ENCODE measurements around the gene COA7.
"Not testable (repeated sequence)": the region's sequence is repeated elsewhere in the genome, so short reads cannot be mapped to it uniquely, and the experiment has no call there.

COA7 gene

GRCh38 chr1:52706136-52706670 lies 8.1 kb upstream of the COA7 start:
- no peak for DNase-seq (ENCODE audit: low spot score)

DNA sequence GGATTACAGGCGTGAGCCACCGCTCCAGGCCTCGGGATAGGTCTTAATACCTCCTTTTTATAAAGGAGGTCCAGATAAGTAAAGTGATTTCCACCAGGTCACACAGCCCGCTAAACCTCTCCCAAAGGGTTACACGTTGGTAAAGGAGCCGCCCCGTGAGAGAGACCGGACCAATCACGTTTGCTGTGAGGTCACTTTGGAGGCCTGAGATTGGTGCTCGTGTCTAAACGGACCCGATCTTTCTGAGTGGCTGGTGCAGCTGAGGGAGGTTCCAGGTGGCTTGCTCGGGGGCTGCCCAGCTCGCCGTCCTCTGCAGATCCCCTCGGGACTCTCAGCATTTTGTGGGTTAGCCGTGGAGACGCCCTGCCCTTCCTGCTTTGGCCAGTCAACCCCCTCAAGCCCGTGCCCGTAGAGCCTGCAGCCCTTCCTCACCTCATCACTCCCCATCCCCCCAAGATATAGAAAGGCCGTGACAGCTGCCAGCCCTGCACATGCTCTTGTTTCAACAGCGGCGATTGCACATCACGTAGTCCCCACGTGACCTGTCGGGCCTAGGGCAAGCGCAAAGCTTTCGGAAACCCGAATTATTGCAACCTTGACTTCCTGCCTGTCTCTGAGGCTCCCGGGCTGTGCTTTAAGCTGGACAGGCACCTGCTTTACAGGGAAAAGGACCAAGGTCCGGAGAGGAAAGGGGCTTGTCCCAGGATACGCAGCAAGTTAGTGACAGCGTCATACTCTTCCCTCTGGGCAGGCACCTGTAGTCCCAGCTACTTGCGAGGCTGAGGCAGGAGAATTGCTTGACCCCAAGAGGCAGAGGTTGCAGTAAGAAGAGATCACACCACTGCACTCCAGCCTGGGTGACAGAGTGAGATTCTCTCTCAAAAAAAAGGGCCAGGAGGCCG lies 5.0 kb upstream of the COA7 start:
- DNase-seq (ENCODE audit: low spot score): peak; percentile 45

DNA sequence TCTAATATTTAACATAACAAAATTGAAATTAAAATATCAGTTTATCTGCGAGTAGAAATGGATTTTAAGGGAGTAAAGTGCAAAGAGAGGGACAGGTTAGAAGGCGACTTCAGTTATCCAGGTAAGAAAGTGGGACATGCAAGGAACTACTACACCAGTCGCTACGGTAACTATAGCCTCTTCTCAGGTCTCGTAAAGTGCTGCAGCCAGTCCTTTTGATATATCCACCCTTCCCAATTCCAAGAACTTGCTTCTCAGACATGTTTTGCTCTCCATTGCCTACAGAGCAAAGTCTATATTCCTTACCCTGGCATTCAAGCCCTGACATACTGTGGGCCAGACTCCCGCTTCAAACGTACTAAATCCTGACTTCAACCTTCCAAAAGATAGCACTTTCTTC lies 2.5 kb downstream of the COA7 start:
- no peak for DNase-seq (ENCODE audit: low spot score)

GRCh38 chr1:52693843-52694242 lies 4.3 kb downstream of the COA7 start:
- no peak for DNase-seq (ENCODE audit: low spot score)

- DNase-seq (ENCODE audit: low spot score): not testable (repeated sequence)
Observed at GRCh38 chr1:52693351-52693750, 4.8 kb downstream of the COA7 start.

- no peak for DNase-seq (ENCODE audit: low spot score)
Observed at GRCh38 chr1:52692697-52693096, 5.5 kb downstream of the COA7 start.

- no peak for DNase-seq (ENCODE audit: low spot score)
Observed at GRCh38 chr1:52691821-52692220, 6.3 kb downstream of the COA7 start.

- no peak for DNase-seq (ENCODE audit: low spot score)
Observed at GRCh38 chr1:52686830-52687229, 11.3 kb downstream of the COA7 start.

DNA sequence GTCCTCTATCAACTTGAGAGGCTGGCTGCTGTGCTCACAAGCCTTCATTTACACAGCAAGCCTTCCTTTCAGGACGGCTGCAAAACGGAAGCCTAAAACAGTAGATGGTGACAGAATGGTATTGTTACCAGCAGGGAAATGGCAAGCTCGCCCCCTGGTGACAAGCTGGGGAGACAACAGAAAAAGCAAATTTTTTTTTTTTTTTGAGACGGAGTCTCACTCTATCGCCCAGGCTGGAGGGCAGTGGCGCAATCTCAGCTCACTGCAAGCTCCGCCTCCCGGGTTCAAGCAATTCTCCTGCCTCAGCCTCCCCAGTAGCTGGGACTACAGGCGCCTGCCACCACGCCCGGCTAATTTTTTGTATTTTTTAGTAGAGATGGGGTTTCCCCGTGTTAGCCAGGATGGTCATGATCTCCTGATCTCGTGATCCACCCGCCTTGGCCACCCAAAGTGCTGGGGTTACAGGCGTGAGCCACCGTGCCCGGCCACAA lies 11.8 kb downstream of the COA7 start:
- peak; percentile 74 for DNase-seq (ENCODE audit: low spot score)

- no peak for DNase-seq (ENCODE audit: low spot score)
Observed at GRCh38 chr1:52684545-52684944, 13.6 kb downstream of the COA7 start.

DNA sequence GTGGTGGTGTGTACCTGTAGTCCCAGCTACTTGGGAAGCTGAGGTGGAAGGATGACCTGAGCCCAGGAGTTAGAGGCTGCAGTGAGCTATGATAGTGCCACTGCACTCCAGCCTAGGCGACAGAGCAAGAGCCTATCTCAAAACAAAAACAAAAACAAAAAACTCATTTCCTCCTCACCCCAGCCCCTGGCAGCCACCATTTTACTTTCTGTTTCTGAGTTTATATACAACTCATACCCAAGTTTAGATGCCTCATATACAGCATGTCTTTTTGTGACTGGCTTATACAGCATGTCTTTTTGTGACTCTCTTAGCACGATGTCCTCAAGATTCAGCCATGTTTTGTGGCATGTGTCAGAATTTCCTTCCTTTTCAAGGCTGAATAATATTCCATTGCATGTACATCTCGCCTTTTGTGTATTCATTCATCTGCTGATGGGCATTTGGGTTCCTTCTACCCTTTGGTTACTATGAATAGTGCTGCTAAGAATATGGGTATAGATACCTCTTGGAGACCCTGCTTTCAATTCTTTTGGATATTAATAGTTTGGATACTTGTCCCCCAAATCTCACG lies 14.7 kb downstream of the COA7 start:
- no peak for DNase-seq (ENCODE audit: low spot score)

DNA sequence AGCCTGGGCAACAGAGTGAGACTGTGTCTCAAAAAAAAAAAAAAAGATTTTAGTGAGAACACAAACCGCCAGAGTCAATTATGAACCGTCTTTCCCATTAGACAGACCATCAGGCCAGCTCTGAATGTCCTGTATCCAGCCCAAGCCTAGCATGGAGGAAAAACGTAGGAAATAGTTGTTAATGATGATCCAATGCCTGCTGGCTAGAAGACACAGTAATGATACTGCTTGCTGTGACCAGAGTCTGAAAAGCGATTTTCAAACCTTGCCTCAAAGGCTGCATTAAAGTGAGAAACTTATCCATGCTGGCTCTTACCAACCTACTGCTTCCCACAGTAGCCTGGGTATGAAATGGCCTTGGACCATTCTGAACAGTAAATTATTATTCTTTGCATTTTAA lies 17.0 kb downstream of the COA7 start:
- DNase-seq (ENCODE audit: low spot score): no peak

DNA sequence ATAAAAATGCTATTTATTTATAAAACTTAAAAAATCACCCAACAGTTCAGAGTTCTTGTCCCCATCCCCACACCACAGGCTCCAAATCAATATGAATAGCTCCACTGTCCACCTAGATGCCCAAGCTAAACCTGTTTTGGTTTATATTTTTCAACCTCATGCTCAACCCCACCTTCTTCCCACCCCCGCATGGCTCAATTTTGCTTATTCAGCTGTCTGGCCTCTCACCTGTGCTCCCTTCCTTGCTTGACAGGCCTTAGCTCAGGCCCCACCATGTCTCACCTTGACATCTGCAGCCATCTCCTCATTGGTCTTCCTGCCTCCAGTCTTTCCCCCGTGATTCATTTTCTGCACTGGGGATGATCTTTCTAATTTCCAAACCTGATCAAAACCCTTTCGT lies 17.8 kb downstream of the COA7 start:
- no peak for DNase-seq (ENCODE audit: low spot score)

- no peak for DNase-seq (ENCODE audit: low spot score)
Observed at GRCh38 chr1:52679498-52679897, 18.6 kb downstream of the COA7 start.

DNA sequence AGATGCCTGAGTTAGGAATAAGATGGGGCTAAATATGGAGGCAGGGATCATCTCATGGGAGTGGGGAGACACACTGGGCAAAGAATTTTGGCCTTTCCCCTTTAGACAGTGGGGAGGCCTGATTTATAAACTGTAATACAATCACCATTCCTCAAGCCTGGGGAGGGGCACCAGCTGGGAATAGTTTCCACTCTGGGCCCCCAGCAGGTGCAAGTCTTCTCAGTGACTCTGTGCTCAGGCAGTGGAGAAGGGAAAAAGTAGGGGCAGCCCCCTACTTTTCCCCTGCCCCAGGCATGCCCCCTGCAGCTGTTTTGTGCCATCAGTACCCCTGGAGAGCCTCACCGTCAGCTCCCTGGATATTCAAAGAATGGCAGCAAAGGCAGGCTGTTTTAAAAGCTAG lies 19.1 kb downstream of the COA7 start:
- DNase-seq (ENCODE audit: low spot score): no peak

DNA sequence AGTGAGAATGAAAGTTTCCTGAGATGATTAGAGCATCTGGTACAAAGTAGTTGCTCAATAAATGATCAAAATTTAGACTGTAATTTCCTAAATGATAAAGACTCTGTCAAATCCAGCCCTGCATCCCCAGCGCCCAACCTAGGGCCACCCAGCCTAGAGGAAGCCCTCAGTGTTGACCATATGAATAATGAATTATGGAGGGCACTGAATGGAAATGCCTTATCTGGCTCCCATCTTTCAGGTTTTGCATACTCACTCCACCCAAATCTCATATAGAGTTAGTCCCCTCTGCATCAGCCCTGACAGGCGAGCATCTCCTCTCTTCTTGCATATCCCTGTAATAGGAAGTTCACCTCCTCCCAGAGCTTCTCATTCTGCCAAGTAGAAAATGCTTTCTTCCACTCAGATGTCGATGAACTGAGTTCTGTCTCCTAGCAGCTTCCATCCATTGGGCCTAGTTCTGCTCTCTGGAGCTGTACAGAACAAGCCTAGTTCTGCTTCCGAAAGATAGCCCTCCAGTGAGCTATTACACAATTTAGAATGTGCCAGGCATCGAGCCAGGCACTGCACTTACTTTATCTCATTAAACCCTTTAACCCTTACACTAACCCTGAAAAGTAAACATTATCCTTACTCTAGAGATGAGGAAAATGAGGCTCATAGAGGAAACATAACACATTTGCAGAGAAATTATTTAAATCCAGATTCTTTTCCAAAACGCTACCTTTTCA lies 20.9 kb downstream of the COA7 start:
- DNase-seq (ENCODE audit: low spot score): no peak

GRCh38 chr1:52676249-52676903 lies 21.8 kb downstream of the COA7 start:
- DNase-seq (ENCODE audit: low spot score): no peak

- DNase-seq (ENCODE audit: low spot score): peak; percentile 61
Observed at GRCh38 chr1:52674497-52675384, 23.4 kb downstream of the COA7 start.

DNA sequence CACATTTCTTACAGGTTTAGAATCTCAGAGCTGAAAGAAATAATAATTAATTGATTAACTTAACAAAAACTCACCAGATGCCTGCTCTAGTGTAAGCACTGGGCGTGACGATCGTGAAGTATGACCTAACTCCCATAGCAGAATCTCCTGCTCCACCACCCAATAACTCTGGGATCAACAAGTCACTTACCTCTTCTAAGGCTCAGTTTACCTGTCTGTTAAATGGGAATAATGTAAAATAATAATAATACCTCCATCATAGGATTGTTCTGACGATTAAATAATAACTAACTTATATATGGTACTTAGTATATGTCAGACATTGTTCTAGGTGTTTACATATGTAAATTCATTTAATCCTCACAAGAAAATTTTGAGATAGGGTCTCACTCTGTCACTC lies 24.6 kb downstream of the COA7 start:
- no peak for DNase-seq (ENCODE audit: low spot score)

GRCh38 chr1:52672946-52673345 lies 25.2 kb downstream of the COA7 start:
- DNase-seq (ENCODE audit: low spot score): no peak

DNA sequence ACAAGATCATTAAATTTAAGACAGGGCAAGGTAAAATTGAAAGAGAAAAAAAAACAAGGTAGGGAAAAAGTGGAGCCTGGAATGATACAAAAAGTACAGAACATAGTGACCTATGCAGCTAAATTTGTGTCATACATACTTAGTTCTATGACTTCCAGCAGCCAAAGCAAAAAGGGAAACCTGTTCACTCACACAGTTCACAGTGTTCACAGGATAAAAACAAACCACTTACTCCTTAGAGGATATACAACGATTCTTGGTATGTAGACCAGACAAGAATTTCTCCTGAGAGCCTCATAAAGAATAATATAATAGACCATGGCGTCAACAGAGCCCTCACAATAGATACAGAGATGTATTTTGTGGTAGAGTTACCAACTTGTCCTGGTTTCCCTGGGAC lies 27.5 kb downstream of the COA7 start:
- DNase-seq (ENCODE audit: low spot score): no peak

Measured in D341Med (cell line).